Subcutaneous adipose tissue (tissue), 4 donors: ENCODE results near the gene RAB3IP. TPM values are rescaled to one million over a fixed set of nuclear protein-coding genes. Genes with fewer than 3 reads are reported as not detected.

ENCODE experiments used
- CTCF ChIP-seq: fragments of 450-650 bp; IDR thresholded peaks from one replicate; pipeline ENCODE4 v1.5.1; 2016; ENCODE audit warnings: low read depth, mild to moderate bottlenecking, control low read depth, antibody characterized with exemption, moderate library complexity
- total RNA-seq, 4 donors: library from RNA; depleted of rRNA; stranded (reverse); fragments of >200 nt; gene quantifications; one replicate each; pipeline ENCODE4 v1.1.0, GENCODE V29; 2016

The RAB3IP gene
- total RNA-seq, 4 donors from 2014 or later: 7.5 to 24.6 (median 12.0) TPM

GRCh38 chr12:69732088-69732487 is 6.6 kb upstream of the RAB3IP start:
- no peak for TF ChIP-seq CTCF

- TF ChIP-seq CTCF: no peak
Observed at GRCh38 chr12:69733638-69734037, 5.0 kb upstream of the RAB3IP start.

- TF ChIP-seq CTCF: no peak
Observed at GRCh38 chr12:69739287-69740191, 879 bp downstream of the RAB3IP start.

- TF ChIP-seq CTCF: no peak
Observed at GRCh38 chr12:69744109-69744508, 5.4 kb downstream of the RAB3IP start.

GRCh38 chr12:69751476-69751875 is 12.8 kb downstream of the RAB3IP start:
- no peak for TF ChIP-seq CTCF

- TF ChIP-seq CTCF: no peak
Observed at GRCh38 chr12:69755302-69755701, 16.6 kb downstream of the RAB3IP start.

GRCh38 chr12:69756088-69756755 is 17.6 kb downstream of the RAB3IP start:
- TF ChIP-seq CTCF: no peak
